MCF 10A (cell line): ENCODE results near the gene CD44. TPM values are rescaled to one million over a fixed set of nuclear protein-coding genes. Genes with fewer than 3 reads are reported as not detected.

ENCODE experiments used
- BruUV-seq: library from RNA; stranded (reverse); fragments of 400-500 nt; replicated peaks from 2 replicates; lab custom pipeline; 2021; lab: Mats Ljungman, UMichigan
- CTCF ChIA-PET: fragments of 300-600 bp; sonication (Branson Sonifier 250); formaldehyde crosslinking; extraction: SDS; loops from one replicate; lab custom pipeline; 2021; ENCODE audit warnings: antibody characterized with exemption, inconsistent platforms; lab: Yijun Ruan, JAX
- POLR2A ChIA-PET: fragments of 300-600, 350-650 bp; sonication (Branson Sonifier 250); formaldehyde crosslinking; extraction: SDS; loops from one replicate; lab custom pipeline; 2020; ENCODE audit warnings: antibody characterized with exemption, inconsistent platforms; lab: Yijun Ruan, JAX
- DNase-seq: peaks from one replicate; pipeline ENCODE4 v3.0.0-alpha.2; 2018; ENCODE audit not compliant: unreplicated experiment
- H3K27ac Mint-ChIP-seq: one replicate; pipeline ENCODE4 v1.8.0; 2022; ENCODE audit warnings: mild to moderate bottlenecking, low read depth, mixed read lengths; ENCODE audit not compliant: unreplicated experiment
- H3K27me3 Mint-ChIP-seq: one replicate; pipeline ENCODE4 v1.8.0; 2022; ENCODE audit warnings: mixed read lengths; ENCODE audit not compliant: insufficient read depth, unreplicated experiment
- H3K36me3 Mint-ChIP-seq: one replicate; pipeline ENCODE4 v1.8.0; 2022; ENCODE audit warnings: mild to moderate bottlenecking, moderate library complexity, mixed read lengths; ENCODE audit not compliant: insufficient read depth, unreplicated experiment
- H3K4me1 Mint-ChIP-seq: one replicate; pipeline ENCODE4 v1.8.0; 2022; ENCODE audit warnings: mixed read lengths; ENCODE audit not compliant: insufficient read depth, unreplicated experiment
- H3K4me3 Mint-ChIP-seq: one replicate; pipeline ENCODE4 v1.8.0; 2022; ENCODE audit warnings: mild to moderate bottlenecking, moderate library complexity, mixed read lengths; ENCODE audit not compliant: unreplicated experiment
- H3K9me3 Mint-ChIP-seq: one replicate; pipeline ENCODE4 v1.8.0; 2022; ENCODE audit warnings: mixed read lengths; ENCODE audit not compliant: unreplicated experiment
- CTCF ChIP-seq: fragments of 200-600 bp; IDR thresholded peaks from one replicate; pipeline ENCODE4 v1.8.0; 2022; ENCODE audit warnings: antibody characterized with exemption, mild to moderate bottlenecking; ENCODE audit not compliant: unreplicated experiment
- intact Hi-C: fragments of 100-400 bp; cut with micrococcal nuclease; formaldehyde crosslinking; loops from 2 replicates; pipeline ENCODE4 v1.14.1; 2022
- total RNA-seq: library from RNA; stranded (reverse); gene quantifications from 2 replicates; pipeline ENCODE4 v1.2.3, GENCODE V29; 2022

CD44 gene
- total RNA-seq, 1 experiment from 2014 or later, result 446 TPM

GRCh38 chr11:35180317-35181233 is 41.6 kb downstream of the CD44 start:
- no peak for TF ChIP-seq CTCF
- BruUV-seq, result TSS peak; percentile 15
- no peak for DNase-seq
- intact Hi-C loops, result no loop called here
- peak overlapping the region; percentile 65 for H3K27ac Mint-ChIP-seq
- POLR2A ChIA-PET, result interaction anchor here (0.8 to 4.2 kb wide), 12 partner anchors 14 to 254 kb away, joined by 3 to 35 read pairs (median 5); partner anchors contain the start of gene CD44
- peaks cover 29% of the 10 kb centered on the region for H3K4me1 Mint-ChIP-seq
- CTCF ChIA-PET, result interaction anchor here (0.7 to 2.2 kb wide), 3 partner anchors 12 to 33 kb away, joined by 3 to 5 read pairs (median 3); no protein-coding TSS in a partner anchor
- H3K36me3 Mint-ChIP-seq, result peaks cover 62% of the 10 kb centered on the region
- H3K9me3 Mint-ChIP-seq, result no peaks in the 10 kb centered on the region
- H3K4me3 Mint-ChIP-seq, result no peak overlapping the region
- no peaks in the 10 kb centered on the region for H3K27me3 Mint-ChIP-seq

GRCh38 chr11:35182317-35182939 is 43.5 kb downstream of the CD44 start:
- Mint-ChIP-seq H3K9me3 (no peaks in the 10 kb centered on the region), H3K4me1 (peaks cover 29% of the 10 kb centered on the region), H3K4me3 (no peak overlapping the region), H3K27me3 (no peaks in the 10 kb centered on the region), H3K27ac (peak overlapping the region; percentile 49), H3K36me3 (peaks cover 61% of the 10 kb centered on the region)
- intact Hi-C loops, result no loop called here
- BruUV-seq, result no TSS peak
- no peak for DNase-seq
- ChIA-PET CTCF (interaction anchor here (0.7 to 1.1 kb wide), 3 partner anchors 53 to 185 kb away, joined by 3 read pairs; no protein-coding TSS in a partner anchor), POLR2A (interaction anchor here (0.6 to 1.7 kb wide), 7 partner anchors 16 to 263 kb away, joined by 3 to 4 read pairs (median 3); no protein-coding TSS in a partner anchor)
- no peak for TF ChIP-seq CTCF

- no peak for TF ChIP-seq CTCF
- no TSS peak for BruUV-seq
- peaks cover 61% of the 10 kb centered on the region for H3K36me3 Mint-ChIP-seq
- CTCF ChIA-PET, result interaction anchor here (0.6 to 1.1 kb wide), 8 partner anchors 10 to 261 kb away, joined by 3 to 4 read pairs (median 3); no protein-coding TSS in a partner anchor
- H3K4me1 Mint-ChIP-seq, result peaks cover 26% of the 10 kb centered on the region
- POLR2A ChIA-PET, result interaction anchor here (0.7 to 2.4 kb wide), 6 partner anchors 9 to 264 kb away, joined by 3 to 8 read pairs (median 3); no protein-coding TSS in a partner anchor
- peak overlapping the region; percentile 49 for H3K27ac Mint-ChIP-seq
- no peak overlapping the region for H3K4me3 Mint-ChIP-seq
- DNase-seq, result no peak
- intact Hi-C loops, result no loop called here
- no peaks in the 10 kb centered on the region for H3K27me3 Mint-ChIP-seq
- H3K9me3 Mint-ChIP-seq, result no peaks in the 10 kb centered on the region
Measured at GRCh38 chr11:35183326-35183925, 44.5 kb downstream of the CD44 start.
